HG03139 (cell line): ENCODE results near the gene SKIDA1.

Source experiments
- ATAC-seq: cut with Tn5 transposase; IDR thresholded peaks from one replicate; pipeline ENCODE4 v1.9.1; 2021; ENCODE audit not compliant: unreplicated experiment

SKIDA1 gene

GRCh38 chr10:21502348-21502740 is 23.1 kb downstream of the SKIDA1 start:
- ATAC-seq = no peak

GRCh38 chr10:21501731-21502347 is 23.6 kb downstream of the SKIDA1 start:
- ATAC-seq = no peak

- ATAC-seq = no peak
Measured at GRCh38 chr10:21501091-21501490, 24.4 kb downstream of the SKIDA1 start.

- no peak for ATAC-seq
Measured at GRCh38 chr10:21500578-21500910, 24.9 kb downstream of the SKIDA1 start.

GRCh38 chr10:21499701-21500577 is 25.5 kb downstream of the SKIDA1 start:
- no peak for ATAC-seq

GRCh38 chr10:21498986-21499385 is 26.5 kb downstream of the SKIDA1 start:
- ATAC-seq = no peak

GRCh38 chr10:21498377-21498776 is 27.1 kb downstream of the SKIDA1 start:
- no peak for ATAC-seq

- ATAC-seq = peak; percentile 11
Measured at GRCh38 chr10:21497177-21497807, 28.2 kb downstream of the SKIDA1 start.

GRCh38 chr10:21496343-21497176 is 28.9 kb downstream of the SKIDA1 start:
- peak; percentile 43 for ATAC-seq

- ATAC-seq = peak; percentile 69
Measured at GRCh38 chr10:21495752-21496342, 29.6 kb downstream of the SKIDA1 start.

GRCh38 chr10:21495002-21495751 is 30.3 kb downstream of the SKIDA1 start:
- no peak for ATAC-seq

GRCh38 chr10:21494191-21495001 is 31.1 kb downstream of the SKIDA1 start:
- ATAC-seq = no peak

- no peak for ATAC-seq
Measured at GRCh38 chr10:21493784-21494183, 31.7 kb downstream of the SKIDA1 start.

- no peak for ATAC-seq
Measured at GRCh38 chr10:21492421-21492820, 33.1 kb downstream of the SKIDA1 start.

- ATAC-seq = no peak
Measured at GRCh38 chr10:21490711-21491105, 34.8 kb downstream of the SKIDA1 start.

- ATAC-seq = no peak
Measured at GRCh38 chr10:21490028-21490710, 35.3 kb downstream of the SKIDA1 start.

GRCh38 chr10:21488957-21489446 is 36.5 kb downstream of the SKIDA1 start:
- ATAC-seq = no peak

GRCh38 chr10:21488246-21488956 is 37.1 kb downstream of the SKIDA1 start:
- no peak for ATAC-seq
